HFFc6 (cell line): ENCODE results near the gene CDKN1C. TPM values are rescaled to one million over a fixed set of nuclear protein-coding genes. Genes with fewer than 3 reads are reported as not detected.

Experiments used
- DNase-seq: peaks from one replicate; pipeline ENCODE4 v3.0.0-alpha.2; 2018
- H3K27ac Mint-ChIP-seq: 2 replicates; pipeline ENCODE4 v1.8.0; 2020; ENCODE audit warnings: mild to moderate bottlenecking, mixed read lengths
- H3K27me3 Mint-ChIP-seq: 2 replicates; pipeline ENCODE4 v1.8.0; 2021; ENCODE audit warnings: mild to moderate bottlenecking, moderate library complexity, mixed read lengths; ENCODE audit not compliant: insufficient read depth
- H3K36me3 Mint-ChIP-seq: 2 replicates; pipeline ENCODE4 v1.8.0; 2021; ENCODE audit warnings: low read depth, mixed read lengths
- H3K4me1 Mint-ChIP-seq: 2 replicates; pipeline ENCODE4 v1.8.0; 2020; ENCODE audit warnings: low read depth, mixed read lengths
- H3K4me3 Mint-ChIP-seq: 2 replicates; pipeline ENCODE4 v1.8.0; 2020; ENCODE audit warnings: mild to moderate bottlenecking, moderate library complexity, mixed read lengths
- H3K9me3 Mint-ChIP-seq: 2 replicates; pipeline ENCODE4 v1.8.0; 2020; ENCODE audit warnings: mild to moderate bottlenecking, mixed read lengths
- total RNA-seq, 6 experiments: library from RNA; stranded (reverse); fragmentation: NEBNext Ultra II Directional; extraction: Animal tissue kit (Norgen Biotek cat#: 25700); gene quantifications; 2 replicates in 1 of 6; 3 replicates in 5 of 6; pipeline ENCODE4 v1.2.3, GENCODE V29; 2021
- TF ChIP-seq, protein P1 (sequence below): fragments of 200-600 bp; sonication (generic); IDR thresholded peaks from 2 replicates; pipeline ENCODE4 v1.5.0; 2021; ENCODE audit warnings: antibody characterized with exemption, mild to moderate bottlenecking

Gene CDKN1C
- total RNA-seq, 6 experiments from 2014 or later: 0.17 to 0.24 TPM; not detected in 4

DNA sequence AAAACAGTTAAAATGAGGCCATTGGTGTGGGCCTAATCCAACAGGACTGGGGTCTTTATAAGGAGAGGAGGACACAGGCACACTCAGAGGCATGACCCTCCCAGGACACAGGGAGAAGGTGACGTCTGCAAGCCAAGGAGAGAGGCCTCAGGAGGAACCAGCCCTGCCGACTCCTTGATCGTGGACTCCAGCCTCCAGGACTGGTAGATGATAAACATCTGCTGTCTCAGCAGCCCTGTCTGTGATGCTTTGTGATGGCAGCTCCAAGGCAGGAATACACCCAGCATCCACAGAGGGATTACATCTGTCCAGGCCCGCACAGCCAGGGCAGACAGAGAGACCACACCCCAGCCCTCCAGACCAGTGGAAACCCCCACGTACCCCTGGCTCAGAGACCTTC lies 18.4 kb downstream of the CDKN1C start:
- Mint-ChIP-seq H3K27me3 (peaks cover 43% of the 10 kb centered on the region), H3K36me3 (peaks cover 3% of the 10 kb centered on the region; the same call in 1 of the 2 replicates), H3K9me3 (peaks cover 7% of the 10 kb centered on the region; the same call in 1 of the 2 replicates)

DNA sequence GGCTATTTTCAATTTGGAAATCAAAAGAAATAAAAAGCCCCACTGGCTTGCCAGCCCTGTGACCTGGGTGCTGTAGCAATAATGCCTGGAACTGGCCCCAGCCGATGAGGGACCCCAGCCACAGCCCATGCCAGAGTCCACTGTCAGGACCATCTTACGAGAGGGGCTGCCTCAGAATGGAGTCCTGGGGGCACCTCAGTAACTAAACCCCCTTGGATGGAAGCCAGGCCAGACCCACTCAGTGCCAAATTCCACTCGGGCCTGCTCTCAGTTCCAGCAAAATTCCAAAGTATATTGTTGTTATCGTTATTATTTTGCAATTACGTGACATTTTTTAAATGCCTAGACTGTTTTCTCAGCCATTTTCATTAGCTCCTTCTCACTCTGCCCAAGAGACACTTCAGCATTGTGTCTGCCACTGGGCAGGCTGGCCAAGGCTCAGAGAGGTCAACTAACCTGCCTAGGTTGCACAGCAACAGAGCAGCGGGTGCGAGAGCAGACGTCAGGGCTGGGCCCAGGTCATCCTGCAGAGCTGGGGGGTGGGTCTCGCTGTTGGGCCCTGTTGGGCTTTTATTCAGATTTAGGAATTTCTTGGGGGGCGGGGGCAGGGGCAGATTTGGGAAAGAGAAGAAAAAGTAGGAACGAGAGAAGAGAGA lies 19.5 kb downstream of the CDKN1C start:
- TF ChIP-seq, protein P1, sequence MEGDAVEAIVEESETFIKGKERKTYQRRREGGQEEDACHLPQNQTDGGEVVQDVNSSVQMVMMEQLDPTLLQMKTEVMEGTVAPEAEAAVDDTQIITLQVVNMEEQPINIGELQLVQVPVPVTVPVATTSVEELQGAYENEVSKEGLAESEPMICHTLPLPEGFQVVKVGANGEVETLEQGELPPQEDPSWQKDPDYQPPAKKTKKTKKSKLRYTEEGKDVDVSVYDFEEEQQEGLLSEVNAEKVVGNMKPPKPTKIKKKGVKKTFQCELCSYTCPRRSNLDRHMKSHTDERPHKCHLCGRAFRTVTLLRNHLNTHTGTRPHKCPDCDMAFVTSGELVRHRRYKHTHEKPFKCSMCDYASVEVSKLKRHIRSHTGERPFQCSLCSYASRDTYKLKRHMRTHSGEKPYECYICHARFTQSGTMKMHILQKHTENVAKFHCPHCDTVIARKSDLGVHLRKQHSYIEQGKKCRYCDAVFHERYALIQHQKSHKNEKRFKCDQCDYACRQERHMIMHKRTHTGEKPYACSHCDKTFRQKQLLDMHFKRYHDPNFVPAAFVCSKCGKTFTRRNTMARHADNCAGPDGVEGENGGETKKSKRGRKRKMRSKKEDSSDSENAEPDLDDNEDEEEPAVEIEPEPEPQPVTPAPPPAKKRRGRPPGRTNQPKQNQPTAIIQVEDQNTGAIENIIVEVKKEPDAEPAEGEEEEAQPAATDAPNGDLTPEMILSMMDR: no peak
- no peak overlapping the region for H3K27ac Mint-ChIP-seq
- peaks cover 7% of the 10 kb centered on the region; the same call in 1 of the 2 replicates for H3K9me3 Mint-ChIP-seq
- no peaks in the 10 kb centered on the region for H3K4me1 Mint-ChIP-seq
- peaks cover 39% of the 10 kb centered on the region for H3K27me3 Mint-ChIP-seq
- no peak overlapping the region for H3K4me3 Mint-ChIP-seq
- DNase-seq: no peak
- peaks cover 3% of the 10 kb centered on the region; the same call in 1 of the 2 replicates for H3K36me3 Mint-ChIP-seq

More for the DNA sequence above, 18.4 kb downstream of the CDKN1C start:
- TF ChIP-seq, protein P1: no peak
- H3K4me1 Mint-ChIP-seq: no peaks in the 10 kb centered on the region
- DNase-seq: no peak
- H3K4me3 Mint-ChIP-seq: no peak overlapping the region
- no peak overlapping the region for H3K27ac Mint-ChIP-seq

DNA sequence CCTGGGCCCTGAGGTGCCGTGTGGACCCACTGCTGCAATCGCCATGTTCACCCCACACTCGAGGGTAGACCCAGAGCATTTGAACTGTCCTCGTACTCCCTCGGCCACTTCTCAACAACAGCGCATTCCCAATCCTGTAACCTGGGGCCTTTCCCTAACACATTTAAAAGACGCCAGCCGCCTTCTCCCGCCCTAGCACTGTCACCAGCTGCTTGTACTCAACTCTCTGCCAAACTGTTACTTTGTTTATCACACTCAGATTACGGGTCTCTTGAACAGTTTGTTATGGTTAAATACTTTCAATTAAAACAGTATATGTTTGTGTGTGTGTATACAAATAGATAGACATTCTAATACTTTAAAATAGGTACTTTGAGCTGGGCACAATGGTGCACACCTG lies 20.7 kb downstream of the CDKN1C start:
- TF ChIP-seq, protein P1: no peak
- H3K36me3 Mint-ChIP-seq: peaks cover 3% of the 10 kb centered on the region; the same call in 1 of the 2 replicates
- DNase-seq: no peak
- H3K27ac Mint-ChIP-seq: no peak overlapping the region
- H3K4me3 Mint-ChIP-seq: no peak overlapping the region
- peaks cover 42% of the 10 kb centered on the region for H3K27me3 Mint-ChIP-seq
- peaks cover 7% of the 10 kb centered on the region; the same call in 1 of the 2 replicates for H3K9me3 Mint-ChIP-seq
- no peaks in the 10 kb centered on the region for H3K4me1 Mint-ChIP-seq

DNA sequence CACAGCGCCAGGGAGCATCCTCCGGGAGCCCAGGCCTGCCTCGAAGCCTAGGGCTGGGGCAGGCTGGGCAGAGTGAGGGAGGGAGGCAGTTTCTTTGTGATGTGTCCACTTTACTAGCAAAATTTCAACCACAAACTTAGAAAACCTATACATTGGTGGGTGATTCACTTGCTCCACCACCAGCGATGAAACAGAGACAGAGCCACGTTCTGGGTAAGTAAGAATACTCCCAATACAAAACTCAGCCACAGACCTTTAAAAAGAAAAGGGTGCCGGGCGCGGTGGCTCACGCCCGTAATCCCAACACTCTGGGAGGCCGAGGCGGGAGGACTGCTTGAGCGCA lies 22.3 kb downstream of the CDKN1C start:
- TF ChIP-seq, protein P1: no peak
- no peak for DNase-seq
- peaks cover 36% of the 10 kb centered on the region for H3K27me3 Mint-ChIP-seq
- no peak overlapping the region for H3K4me3 Mint-ChIP-seq
- H3K36me3 Mint-ChIP-seq: peaks cover 3% of the 10 kb centered on the region; the same call in 1 of the 2 replicates
- no peak overlapping the region for H3K27ac Mint-ChIP-seq
- H3K9me3 Mint-ChIP-seq: peaks cover 7% of the 10 kb centered on the region; the same call in 1 of the 2 replicates
- no peaks in the 10 kb centered on the region for H3K4me1 Mint-ChIP-seq

DNA sequence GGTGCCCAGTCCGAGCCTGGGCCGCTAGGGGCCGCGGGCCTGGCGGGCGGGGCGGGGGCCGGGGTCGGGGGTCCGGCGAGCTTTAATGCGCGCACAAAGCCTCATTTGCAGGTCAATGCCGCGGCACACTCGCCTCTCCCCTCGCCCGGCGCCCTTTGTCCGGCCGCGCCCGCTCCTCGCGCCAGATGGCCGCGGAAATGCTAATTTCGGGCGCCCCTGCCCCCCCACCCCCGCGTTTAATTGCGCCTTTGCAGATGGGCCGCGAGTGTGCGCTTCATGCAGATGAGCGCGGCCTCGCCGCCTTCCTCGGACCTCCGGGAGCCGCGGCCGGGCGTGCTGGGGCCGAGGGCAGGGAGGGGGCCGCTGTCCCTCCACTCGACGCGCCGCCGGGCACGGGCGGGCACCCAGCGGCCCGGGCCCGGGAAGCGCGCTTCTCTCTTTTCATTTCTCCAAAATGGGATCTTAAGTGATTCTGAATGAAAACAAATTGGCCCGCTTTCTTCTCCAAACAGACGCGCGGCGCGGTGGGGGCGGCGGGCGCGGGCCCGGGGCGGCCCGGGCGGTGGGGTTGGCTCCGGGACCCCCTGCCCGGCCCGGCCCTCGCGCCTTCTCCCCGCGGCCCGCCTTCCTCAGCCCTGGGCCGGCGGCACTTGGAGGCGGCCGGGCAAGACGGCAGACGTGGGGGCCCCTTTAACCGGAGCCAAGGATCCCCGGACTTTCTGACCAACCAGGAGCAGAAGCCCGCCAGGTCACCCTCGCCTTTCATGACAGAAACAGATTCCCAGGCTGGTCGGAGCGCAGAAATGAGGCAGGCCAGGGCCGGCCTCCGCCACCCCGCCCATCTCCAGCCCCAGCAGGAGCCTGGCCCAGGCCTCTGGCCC lies 22.9 kb downstream of the CDKN1C start:
- no peak for DNase-seq
- H3K36me3 Mint-ChIP-seq: peaks cover 3% of the 10 kb centered on the region; the same call in 1 of the 2 replicates
- peaks cover 35% of the 10 kb centered on the region for H3K27me3 Mint-ChIP-seq
- H3K4me1 Mint-ChIP-seq: no peaks in the 10 kb centered on the region
- no peak overlapping the region for H3K27ac Mint-ChIP-seq
- no peak overlapping the region for H3K4me3 Mint-ChIP-seq
- TF ChIP-seq, protein P1: no peak
- H3K9me3 Mint-ChIP-seq: peaks cover 7% of the 10 kb centered on the region; the same call in 1 of the 2 replicates
